HepG2 (cell line): ENCODE measurements around the gene WDR59. TPM values are rescaled to one million over a fixed set of nuclear protein-coding genes. Genes with fewer than 3 reads are reported as not detected.

Experiments
- FLYWCH1 ChIP-seq: sonication (generic); formaldehyde crosslinking; IDR thresholded peaks from 2 replicates; pipeline ENCODE4 v1.8.1; 2023; ENCODE audit warnings: mild to moderate bottlenecking, missing genetic modification reagents
- GATAD2A ChIP-seq: IDR thresholded peaks from 2 replicates; pipeline ENCODE4 v1.6.1; 2016
- GFI1 ChIP-seq: sonication (generic); formaldehyde crosslinking; IDR thresholded peaks from 2 replicates; pipeline ENCODE4 v1.5.0; 2020; ENCODE audit warnings: missing genetic modification reagents, mild to moderate bottlenecking, borderline replicate concordance
- HIC2 ChIP-seq: sonication (generic); formaldehyde crosslinking; IDR thresholded peaks from 2 replicates; pipeline ENCODE4 v1.9.0; 2022; ENCODE audit warnings: low read depth, missing genetic modification reagents
- JUND ChIP-seq: sonication (generic); formaldehyde crosslinking; IDR thresholded peaks from 2 replicates; pipeline ENCODE4 v1.8.0; 2022; ENCODE audit warnings: mild to moderate bottlenecking, missing genetic modification reagents
- KDM5A ChIP-seq: fragments of 200-600 bp; sonication (generic); IDR thresholded peaks from 2 replicates; pipeline ENCODE4 v1.7.0; 2018; ENCODE audit warnings: antibody characterized with exemption, mild to moderate bottlenecking, low read length, borderline replicate concordance
- KDM6A ChIP-seq: IDR thresholded peaks from 2 replicates; pipeline ENCODE4 v1.6.1; 2016; ENCODE audit warnings: low read depth
- MEIS1 ChIP-seq: sonication (generic); formaldehyde crosslinking; IDR thresholded peaks from 2 replicates; pipeline ENCODE4 v1.9.0; 2021; ENCODE audit warnings: mild to moderate bottlenecking, missing genetic modification reagents, moderate library complexity, borderline replicate concordance
- MIXL1 ChIP-seq: IDR thresholded peaks from 2 replicates; pipeline ENCODE4 v1.6.1; 2016
- YEATS4 ChIP-seq: sonication (generic); formaldehyde crosslinking; IDR thresholded peaks from 2 replicates; pipeline ENCODE4 v1.4.0; 2020; ENCODE audit warnings: missing genetic modification reagents, borderline replicate concordance
- ZBTB1 ChIP-seq: sonication (generic); formaldehyde crosslinking; IDR thresholded peaks from 2 replicates; pipeline ENCODE4 v1.4.0; 2020; ENCODE audit warnings: missing genetic modification reagents, borderline replicate concordance
- ZBTB20 ChIP-seq: sonication (generic); formaldehyde crosslinking; IDR thresholded peaks from 2 replicates; pipeline ENCODE4 v1.8.1; 2023; ENCODE audit warnings: missing genetic modification reagents, low read depth, mild to moderate bottlenecking, borderline replicate concordance
- ZFY ChIP-seq: sonication (generic); formaldehyde crosslinking; IDR thresholded peaks from 2 replicates; pipeline ENCODE4 v1.4.0; 2020; ENCODE audit warnings: missing genetic modification reagents
- ZNF24 ChIP-seq: fragments of 450-650 bp; IDR thresholded peaks from 2 replicates; pipeline ENCODE4 v1.6.1; 2017; ENCODE audit warnings: antibody characterized with exemption, mild to moderate bottlenecking
- ZNF451 ChIP-seq: sonication (generic); formaldehyde crosslinking; IDR thresholded peaks from 2 replicates; pipeline ENCODE4 v1.5.0; 2020; ENCODE audit warnings: mild to moderate bottlenecking, missing genetic modification reagents
- ZSCAN31 ChIP-seq: sonication (generic); formaldehyde crosslinking; IDR thresholded peaks from 2 replicates; pipeline ENCODE4 v1.5.0; 2020; ENCODE audit warnings: low read depth, mild to moderate bottlenecking, missing genetic modification reagents
- polyA plus RNA-seq, 8 experiments: library from polyadenylated mRNA; depleted of rRNA in 3 of 8; stranded (reverse) in 7 of 8; unstranded in 1 of 8; fragments of >200 nt; fragmentation: Illumina TruSeq in 4 of 8; extraction: Trizol in 4 of 8; gene quantifications; 2 replicates each; pipeline versions ENCODE4 v1.2.1 to v1.2.3, GENCODE V29; 2011 to 2016; ENCODE audit warnings: low read depth in 4 of 8, missing spikeins in 1 of 8, mixed read lengths in 1 of 8; ENCODE audit not compliant: insufficient read depth in 1 of 8
- total RNA-seq, 5 experiments: library from RNA; depleted of rRNA; stranded (reverse); fragments of >200 nt; fragmentation: Illumina TruSeq; extraction: Trizol; gene quantifications; 2 replicates each; pipeline ENCODE4 v1.2.3, GENCODE V29; 2016; ENCODE audit warnings: low read depth in 1 of 5
- TF ChIP-seq, protein P1 (sequence below): sonication (generic); formaldehyde crosslinking; IDR thresholded peaks from 2 replicates; pipeline ENCODE4 v1.9.0; 2021; ENCODE audit warnings: missing genetic modification reagents, mild to moderate bottlenecking, borderline replicate concordance
- TF ChIP-seq, protein P2 (sequence below): sonication (generic); formaldehyde crosslinking; IDR thresholded peaks from 2 replicates; pipeline ENCODE4 v1.4.0; 2020; ENCODE audit warnings: missing genetic modification reagents, borderline replicate concordance
- TF ChIP-seq, protein P3 (sequence below): sonication (generic); formaldehyde crosslinking; IDR thresholded peaks from 2 replicates; pipeline ENCODE4 v1.4.0; 2020; ENCODE audit warnings: mild to moderate bottlenecking, missing genetic modification reagents

The WDR59 gene
- total and polyA plus RNA-seq, 2 of the 13 experiments (the other 11 are each of a cell fraction or from before 2014, with no cell fraction given) = 65.2 to 306 TPM

DNA sequence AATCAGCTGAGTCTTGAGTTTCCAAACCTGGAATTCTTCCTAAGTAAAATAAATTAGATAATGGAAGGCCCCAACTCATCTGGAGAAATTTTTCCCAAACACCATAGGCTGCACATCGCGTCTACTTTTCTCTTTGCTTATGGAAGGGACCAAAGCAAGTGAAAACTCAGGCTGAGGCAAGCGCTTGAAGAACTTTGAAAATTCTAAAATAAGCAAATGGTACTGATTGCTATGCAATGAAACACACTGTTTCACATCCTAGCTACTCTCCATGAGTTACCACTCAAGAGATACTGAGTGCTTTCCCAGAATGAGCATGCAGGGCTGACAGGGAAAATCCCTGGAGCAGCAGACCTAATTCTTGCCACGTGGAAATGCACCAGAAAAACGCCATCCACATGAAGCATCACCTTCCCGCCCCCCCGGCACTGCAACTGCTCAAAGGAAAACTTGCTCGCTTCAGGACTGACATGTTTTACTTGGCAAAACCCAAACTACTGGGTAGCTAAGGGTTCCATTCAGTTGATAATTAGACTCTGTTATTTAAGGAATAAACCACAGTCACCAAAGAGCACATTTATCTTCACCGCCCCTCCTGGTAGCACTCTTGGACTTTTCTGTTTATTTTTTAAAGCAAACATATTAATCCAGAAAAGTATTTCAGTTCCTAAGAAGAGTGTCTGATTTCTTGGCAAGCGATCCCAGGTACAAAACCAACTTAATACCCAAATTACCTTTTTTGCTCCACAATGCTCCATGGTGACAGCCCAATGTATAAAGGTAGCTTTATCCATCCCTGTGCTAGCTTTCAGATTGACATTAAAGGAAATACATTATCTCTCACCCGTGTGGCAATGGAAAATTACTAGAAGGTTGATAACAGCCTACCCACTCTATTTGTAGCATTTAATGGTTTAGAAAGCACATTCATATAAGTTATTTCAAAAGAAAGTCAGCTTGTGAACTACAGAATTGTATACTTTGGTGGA, 62.5 kb downstream of the WDR59 start (continued):
- no peak for TF ChIP-seq HIC2 (CRISPR knock-in tag)
- TF ChIP-seq, protein P1, sequence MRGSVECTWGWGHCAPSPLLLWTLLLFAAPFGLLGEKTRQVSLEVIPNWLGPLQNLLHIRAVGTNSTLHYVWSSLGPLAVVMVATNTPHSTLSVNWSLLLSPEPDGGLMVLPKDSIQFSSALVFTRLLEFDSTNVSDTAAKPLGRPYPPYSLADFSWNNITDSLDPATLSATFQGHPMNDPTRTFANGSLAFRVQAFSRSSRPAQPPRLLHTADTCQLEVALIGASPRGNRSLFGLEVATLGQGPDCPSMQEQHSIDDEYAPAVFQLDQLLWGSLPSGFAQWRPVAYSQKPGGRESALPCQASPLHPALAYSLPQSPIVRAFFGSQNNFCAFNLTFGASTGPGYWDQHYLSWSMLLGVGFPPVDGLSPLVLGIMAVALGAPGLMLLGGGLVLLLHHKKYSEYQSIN = no peak
- no peak; the same call in 1 of the 2 replicates for TF ChIP-seq ZBTB20
- TF ChIP-seq GFI1 (CRISPR knock-in tag) = peak; percentile 93
- no peak for TF ChIP-seq JUND (CRISPR knock-in tag)
- TF ChIP-seq KDM5A = no peak
- TF ChIP-seq MIXL1 = 0 out of 2 replicates have a peak, but pooled peaks have one; percentile 21
- TF ChIP-seq ZNF24 = no peak
- TF ChIP-seq FLYWCH1 (CRISPR knock-in tag) = no peak
- peak; percentile 38; the same call in 1 of the 2 replicates for TF ChIP-seq GATAD2A
- peak; percentile 51 for TF ChIP-seq ZFY
- no peak for TF ChIP-seq KDM6A (CRISPR knock-in tag)
- TF ChIP-seq MEIS1 (CRISPR knock-in tag) = no peak
- TF ChIP-seq, protein P2, sequence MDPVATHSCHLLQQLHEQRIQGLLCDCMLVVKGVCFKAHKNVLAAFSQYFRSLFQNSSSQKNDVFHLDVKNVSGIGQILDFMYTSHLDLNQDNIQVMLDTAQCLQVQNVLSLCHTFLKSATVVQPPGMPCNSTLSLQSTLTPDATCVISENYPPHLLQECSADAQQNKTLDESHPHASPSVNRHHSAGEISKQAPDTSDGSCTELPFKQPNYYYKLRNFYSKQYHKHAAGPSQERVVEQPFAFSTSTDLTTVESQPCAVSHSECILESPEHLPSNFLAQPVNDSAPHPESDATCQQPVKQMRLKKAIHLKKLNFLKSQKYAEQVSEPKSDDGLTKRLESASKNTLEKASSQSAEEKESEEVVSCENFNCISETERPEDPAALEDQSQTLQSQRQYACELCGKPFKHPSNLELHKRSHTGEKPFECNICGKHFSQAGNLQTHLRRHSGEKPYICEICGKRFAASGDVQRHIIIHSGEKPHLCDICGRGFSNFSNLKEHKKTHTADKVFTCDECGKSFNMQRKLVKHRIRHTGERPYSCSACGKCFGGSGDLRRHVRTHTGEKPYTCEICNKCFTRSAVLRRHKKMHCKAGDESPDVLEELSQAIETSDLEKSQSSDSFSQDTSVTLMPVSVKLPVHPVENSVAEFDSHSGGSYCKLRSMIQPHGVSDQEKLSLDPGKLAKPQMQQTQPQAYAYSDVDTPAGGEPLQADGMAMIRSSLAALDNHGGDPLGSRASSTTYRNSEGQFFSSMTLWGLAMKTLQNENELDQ = no peak
- TF ChIP-seq ZBTB1 = no peak
- TF ChIP-seq, protein P3, sequence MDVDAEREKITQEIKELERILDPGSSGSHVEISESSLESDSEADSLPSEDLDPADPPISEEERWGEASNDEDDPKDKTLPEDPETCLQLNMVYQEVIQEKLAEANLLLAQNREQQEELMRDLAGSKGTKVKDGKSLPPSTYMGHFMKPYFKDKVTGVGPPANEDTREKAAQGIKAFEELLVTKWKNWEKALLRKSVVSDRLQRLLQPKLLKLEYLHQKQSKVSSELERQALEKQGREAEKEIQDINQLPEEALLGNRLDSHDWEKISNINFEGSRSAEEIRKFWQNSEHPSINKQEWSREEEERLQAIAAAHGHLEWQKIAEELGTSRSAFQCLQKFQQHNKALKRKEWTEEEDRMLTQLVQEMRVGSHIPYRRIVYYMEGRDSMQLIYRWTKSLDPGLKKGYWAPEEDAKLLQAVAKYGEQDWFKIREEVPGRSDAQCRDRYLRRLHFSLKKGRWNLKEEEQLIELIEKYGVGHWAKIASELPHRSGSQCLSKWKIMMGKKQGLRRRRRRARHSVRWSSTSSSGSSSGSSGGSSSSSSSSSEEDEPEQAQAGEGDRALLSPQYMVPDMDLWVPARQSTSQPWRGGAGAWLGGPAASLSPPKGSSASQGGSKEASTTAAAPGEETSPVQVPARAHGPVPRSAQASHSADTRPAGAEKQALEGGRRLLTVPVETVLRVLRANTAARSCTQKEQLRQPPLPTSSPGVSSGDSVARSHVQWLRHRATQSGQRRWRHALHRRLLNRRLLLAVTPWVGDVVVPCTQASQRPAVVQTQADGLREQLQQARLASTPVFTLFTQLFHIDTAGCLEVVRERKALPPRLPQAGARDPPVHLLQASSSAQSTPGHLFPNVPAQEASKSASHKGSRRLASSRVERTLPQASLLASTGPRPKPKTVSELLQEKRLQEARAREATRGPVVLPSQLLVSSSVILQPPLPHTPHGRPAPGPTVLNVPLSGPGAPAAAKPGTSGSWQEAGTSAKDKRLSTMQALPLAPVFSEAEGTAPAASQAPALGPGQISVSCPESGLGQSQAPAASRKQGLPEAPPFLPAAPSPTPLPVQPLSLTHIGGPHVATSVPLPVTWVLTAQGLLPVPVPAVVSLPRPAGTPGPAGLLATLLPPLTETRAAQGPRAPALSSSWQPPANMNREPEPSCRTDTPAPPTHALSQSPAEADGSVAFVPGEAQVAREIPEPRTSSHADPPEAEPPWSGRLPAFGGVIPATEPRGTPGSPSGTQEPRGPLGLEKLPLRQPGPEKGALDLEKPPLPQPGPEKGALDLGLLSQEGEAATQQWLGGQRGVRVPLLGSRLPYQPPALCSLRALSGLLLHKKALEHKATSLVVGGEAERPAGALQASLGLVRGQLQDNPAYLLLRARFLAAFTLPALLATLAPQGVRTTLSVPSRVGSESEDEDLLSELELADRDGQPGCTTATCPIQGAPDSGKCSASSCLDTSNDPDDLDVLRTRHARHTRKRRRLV = no peak
- no peak for TF ChIP-seq ZNF451 (CRISPR knock-in tag)
- TF ChIP-seq ZSCAN31 (CRISPR knock-in tag) = peak; percentile 72; the same call in 1 of the 2 replicates
- no peak for TF ChIP-seq YEATS4 (CRISPR knock-in tag)
